ENCODE data around the gene EPHA1.

Gene EPHA1

DNA sequence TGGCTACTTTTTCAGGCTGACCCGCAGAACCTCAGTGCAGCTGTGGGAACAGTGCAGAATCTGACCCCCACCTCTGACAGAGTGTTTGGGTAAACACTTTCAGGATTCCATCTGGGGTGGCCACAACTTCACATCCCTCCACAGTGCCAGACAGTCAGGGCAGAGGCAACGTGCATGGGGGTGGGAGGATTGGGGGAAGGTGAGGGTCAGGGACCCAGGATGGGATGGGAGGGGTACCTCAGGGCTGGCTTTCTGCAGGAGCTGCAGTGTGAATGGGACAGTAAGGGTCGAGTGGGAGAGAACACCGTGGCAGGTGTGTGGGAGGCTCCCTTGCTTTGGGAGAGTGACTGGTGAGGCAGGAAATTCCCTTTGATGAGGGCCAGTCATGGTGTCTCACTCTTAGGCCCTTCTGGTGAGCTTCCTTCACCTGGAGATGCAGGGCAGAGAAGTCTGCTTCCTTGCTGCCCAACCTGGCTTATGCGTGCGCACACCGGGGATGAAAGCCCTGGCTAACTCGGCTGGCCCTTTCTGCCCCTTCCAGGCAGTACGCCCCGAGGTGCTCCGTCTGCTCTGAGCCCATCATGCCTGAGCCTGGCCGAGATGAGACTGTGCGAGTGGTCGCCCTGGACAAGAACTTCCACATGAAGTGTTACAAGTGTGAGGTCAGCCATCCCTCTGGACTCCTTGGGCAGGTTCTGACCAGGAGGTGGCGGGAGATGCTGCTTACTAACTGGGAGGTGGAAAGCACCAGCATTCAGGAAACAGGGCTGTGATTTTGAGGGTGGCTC lies 19.1 kb downstream of the EPHA1 start:
- DNase-seq (ENCODE audit: low read depth in 3 of 3) = no peak

DNA sequence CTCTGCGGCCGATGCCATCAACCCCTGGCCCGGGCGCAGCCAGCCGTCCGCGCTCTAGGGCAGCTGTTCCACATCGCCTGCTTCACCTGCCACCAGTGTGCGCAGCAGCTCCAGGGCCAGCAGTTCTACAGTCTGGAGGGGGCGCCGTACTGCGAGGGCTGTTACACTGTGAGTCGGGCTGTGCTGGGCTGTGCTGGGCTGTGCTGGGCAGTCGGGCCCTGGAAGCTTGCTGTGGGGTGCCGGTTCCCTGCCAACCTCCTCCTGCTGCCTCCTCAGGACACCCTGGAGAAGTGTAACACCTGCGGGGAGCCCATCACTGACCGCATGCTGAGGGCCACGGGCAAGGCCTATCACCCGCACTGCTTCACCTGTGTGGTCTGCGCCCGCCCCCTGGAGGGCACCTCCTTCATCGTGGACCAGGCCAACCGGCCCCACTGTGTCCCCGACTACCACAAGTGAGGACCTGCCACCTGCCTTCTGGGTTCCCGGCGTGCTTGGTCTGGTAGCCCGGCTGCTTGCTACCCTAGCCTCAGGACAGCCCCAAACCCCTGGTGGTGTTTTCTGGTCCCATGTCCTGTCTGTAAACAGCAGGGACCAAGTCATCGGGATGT lies 20.1 kb downstream of the EPHA1 start:
- no peak for DNase-seq (ENCODE audit: low read depth in 3 of 3)

DNA sequence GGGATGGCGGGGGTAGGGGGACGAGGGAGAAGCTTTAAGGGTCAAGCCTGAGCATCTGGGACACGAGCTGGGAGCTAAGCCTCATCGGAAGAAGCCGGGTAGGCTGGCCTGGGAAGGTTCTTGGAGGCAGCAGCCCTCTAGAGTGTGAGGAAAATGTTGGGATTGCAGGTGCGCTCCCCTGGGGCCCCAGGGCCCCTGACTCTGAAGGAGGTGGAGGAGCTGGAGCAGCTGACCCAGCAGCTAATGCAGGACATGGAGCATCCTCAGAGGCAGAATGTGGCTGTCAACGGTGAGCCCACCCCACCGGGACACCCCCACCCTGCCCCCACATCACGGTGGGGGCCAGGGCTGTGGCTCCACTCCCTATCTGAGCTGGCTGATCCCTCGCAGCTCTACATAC lies 20.6 kb downstream of the EPHA1 start:
- DNase-seq (ENCODE audit: low read depth in 3 of 3) = no peak

DNA sequence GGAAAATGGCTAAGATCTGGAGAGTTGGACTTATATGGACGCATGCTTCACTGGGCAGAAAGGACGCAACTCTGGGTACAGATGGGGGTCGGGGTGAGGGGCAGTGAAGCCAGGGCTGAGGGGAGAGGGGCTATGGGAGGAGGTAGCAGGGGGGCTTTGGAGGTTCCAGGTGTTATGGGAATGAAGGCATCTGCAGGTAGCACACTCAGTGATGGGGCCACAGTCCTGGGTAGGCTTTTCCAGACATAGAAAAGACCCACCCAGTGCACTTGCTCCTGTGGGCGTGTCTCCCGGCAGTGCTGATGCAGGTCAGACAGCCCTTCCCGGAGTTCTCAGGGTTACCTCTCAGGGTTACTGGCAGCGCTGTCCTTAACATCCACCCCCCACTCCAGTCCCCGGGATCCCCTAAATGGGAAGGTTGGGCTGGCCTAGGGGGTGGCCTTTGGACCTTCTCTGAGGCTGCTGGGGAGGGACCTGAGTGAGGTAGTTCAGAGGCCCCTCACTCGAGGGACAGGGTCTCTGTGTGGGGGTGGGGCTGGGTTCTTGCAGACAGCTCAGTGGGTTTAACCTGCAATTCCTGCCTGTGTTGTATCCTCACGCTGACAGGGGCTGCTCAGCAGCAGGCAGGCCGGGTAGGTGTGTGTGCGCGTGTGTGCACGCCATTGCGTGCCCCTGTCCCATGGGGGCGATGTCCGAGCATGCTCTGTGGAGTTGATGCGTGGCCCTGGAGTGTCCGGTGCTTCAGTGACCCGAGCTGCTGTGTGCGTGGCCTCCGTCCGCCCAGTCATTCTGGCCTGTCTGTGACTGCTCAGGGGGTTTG lies 21.3 kb downstream of the EPHA1 start:
- no peak for DNase-seq (ENCODE audit: low read depth in 3 of 3)

DNA sequence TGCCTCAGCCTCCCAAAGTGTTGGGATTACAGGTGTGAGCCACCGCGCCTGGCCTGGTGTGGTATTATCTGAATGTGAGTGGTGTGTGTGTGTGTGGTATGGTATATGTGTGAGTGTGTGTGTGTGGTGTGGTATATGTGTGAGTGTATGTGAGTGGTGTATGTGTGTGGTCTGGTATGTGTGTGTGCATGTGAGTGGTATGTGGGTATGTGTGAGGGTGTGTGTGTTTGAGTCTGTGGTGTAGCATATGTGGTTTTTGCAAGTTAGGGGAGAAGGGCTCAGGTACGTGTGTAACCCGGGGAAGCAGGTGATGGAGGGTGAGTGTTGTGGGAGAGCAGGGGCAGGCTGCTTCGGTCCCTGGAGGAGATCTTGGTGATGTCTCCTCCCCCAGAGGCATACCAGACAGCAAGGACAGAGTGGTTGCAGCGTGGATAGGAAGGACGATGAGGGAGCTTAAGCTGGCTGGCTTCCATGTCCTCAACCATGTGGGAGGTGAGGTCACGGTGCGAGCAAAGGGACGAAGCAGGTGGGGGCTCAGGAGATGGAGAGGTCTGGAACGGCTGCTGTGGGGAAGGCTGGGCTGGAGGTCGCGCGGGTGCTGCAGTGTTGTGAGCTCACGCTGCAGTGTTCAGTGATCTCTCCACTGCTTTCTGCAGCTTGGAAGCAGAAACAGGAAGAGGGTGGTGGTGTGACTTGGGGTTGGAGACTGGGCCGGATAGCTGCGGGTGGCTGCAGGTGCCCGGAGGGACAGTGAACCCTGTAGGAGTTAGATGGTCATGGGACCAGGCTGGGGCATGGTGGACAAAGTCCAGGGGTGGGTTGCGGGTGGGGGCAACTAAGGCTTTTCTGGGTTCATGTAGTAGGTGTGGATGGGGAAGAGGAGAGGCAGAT lies 22.5 kb downstream of the EPHA1 start:
- no peak for DNase-seq (ENCODE audit: low read depth in 3 of 3)

- no peak for DNase-seq (ENCODE audit: low read depth in 3 of 3)
Measured at GRCh38 chr7:143384661-143385631, 23.7 kb downstream of the EPHA1 start.

GRCh38 chr7:143384148-143384547 lies 24.5 kb downstream of the EPHA1 start:
- DNase-seq (ENCODE audit: low read depth in 3 of 3) = no peak

DNA sequence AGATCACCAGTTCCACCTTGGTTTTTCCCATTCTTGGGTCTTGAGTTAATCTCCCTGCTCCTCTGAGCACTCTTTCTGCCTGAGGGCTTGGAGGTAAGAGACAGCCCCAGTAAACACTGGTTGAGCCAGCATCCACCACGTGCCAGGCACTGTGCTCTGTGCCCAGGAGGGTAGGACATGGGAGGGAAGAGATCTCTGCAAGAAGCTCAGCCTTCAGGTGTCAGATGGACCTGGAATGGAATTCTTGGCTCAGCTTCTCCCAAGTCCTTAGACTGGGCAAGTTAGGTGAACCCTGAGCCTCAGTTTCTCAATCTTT lies 25.1 kb downstream of the EPHA1 start:
- DNase-seq (ENCODE audit: low read depth in 3 of 3) = no peak

DNA sequence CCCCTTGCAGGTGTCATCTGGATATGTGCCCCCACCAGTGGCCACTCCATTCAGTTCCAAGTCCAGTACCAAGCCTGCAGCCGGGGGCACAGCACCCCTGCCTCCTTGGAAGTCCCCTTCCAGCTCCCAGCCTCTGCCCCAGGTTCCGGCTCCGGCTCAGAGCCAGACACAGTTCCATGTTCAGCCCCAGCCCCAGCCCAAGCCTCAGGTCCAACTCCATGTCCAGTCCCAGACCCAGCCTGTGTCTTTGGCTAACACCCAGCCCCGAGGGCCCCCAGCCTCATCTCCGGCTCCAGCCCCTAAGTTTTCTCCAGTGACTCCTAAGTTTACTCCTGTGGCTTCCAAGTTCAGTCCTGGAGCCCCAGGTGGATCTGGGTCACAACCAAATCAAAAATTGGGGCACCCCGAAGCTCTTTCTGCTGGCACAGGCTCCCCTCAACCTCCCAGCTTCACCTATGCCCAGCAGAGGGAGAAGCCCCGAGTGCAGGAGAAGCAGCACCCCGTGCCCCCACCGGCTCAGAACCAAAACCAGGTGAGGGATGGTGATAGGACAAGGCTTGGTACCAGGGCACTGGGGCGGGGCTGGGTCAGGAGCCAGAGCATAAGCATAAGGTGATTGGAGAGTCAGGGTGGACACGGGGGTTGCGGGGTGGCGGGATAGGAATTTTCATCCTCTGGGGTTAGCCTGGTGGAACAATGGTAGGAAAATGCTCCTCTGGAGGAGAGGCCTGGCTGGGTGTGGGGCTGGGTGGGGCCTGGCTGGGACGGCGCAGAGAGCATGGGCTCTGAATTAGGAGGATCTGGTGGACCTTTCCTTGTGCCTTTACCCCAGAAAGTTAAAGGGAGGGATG lies 25.6 kb downstream of the EPHA1 start:
- no peak for DNase-seq (ENCODE audit: low read depth in 3 of 3)

DNA sequence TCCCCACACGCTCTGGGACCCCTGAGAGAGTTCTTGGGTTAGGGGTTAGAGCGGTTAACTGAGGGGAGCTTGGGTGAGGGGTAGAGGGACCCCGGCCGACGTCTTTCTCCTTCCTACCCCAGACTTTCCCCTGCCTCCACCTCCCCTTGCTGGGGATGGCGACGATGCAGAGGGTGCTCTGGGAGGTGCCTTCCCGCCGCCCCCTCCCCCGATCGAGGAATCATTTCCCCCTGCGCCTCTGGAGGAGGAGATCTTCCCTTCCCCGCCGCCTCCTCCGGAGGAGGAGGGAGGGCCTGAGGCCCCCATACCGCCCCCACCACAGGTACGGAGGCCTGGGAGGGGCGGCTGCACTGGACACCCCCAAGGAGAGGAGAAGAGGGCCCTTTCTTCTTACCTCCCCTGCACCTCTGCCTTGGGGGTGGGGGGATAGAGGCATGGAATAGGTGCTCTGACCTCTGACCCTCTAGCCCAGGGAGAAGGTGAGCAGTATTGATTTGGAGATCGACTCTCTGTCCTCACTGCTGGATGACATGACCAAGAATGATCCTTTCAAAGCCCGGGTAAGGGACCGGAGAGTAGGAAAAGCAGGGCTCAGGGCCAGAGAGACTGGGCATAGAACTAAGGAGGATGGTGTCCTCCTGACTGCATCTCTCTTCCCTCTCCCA lies 26.4 kb downstream of the EPHA1 start:
- no peak for DNase-seq (ENCODE audit: low read depth in 3 of 3)

DNA sequence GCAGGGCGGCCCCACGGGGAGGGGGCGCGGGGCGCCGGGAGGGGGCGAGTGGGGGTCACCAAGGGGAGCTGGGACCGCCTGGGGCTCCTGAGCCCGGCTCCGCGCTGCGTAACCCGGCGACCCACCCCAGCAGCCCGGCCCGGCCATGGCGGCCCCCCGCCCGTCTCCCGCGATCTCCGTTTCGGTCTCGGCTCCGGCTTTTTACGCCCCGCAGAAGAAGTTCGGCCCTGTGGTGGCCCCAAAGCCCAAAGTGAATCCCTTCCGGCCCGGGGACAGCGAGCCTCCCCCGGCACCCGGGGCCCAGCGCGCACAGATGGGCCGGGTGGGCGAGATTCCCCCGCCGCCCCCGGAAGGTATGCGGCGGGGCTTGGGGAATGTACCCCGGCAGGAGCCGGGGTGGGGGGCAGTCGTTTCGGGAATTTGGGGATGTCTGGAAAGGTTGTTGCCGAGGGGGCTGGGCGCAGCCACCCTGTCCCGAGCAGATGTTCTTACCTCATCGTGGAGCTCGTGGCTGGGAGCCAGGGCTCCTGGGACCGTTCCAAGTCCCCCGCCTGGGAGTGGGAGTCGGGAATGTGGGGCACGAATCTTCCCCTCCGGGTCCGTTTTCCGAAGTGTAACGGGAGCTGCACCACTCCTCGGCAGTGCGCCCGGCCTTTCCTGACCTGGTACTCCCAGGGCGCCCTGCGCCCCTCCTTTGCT lies 27.1 kb downstream of the EPHA1 start:
- DNase-seq (ENCODE audit: low read depth in 3 of 3) = no peak

DNA sequence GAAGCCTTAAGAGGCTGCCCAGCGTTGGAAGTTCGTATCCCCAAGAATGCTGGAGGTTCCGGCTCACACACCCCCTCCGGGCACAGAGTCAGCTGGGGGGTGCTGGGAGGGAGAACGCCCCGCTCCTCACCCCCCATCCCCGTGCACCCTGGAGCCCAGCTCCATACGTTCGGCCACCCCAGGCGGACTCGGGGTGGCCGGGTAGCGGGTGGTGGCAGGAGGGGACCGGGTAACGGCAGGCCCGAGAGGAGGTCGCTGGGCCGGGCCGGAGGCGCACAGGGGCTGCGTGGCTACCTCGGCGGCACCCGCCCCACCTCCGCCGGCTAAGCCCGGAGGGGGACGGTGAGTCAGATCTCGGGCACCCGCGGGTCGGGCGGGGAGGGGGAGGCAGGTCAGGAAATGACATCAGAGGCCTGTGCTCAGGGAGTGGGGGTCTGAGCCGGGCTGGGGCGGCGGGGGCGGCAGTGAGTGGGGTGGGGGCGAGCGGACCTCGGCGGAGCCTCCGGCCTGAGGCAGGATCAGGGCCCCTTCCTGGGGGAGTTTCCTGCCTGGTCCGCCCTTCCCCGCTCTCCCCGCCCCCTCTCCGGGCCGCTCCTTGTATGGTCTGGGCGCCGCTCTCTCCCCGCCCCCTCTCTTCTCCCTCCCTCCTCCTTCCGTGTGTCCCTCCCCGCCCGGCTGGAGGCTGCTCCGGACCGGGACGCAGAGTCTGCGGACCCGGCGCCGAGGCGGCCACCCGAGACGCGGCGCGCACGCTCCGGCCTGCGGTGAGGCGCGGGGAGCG lies 27.8 kb downstream of the EPHA1 start, which contains the start of gene ZYX:
ZYX (plus strand) TSS at position 700 of the 781 bp plus-strand sequence. CDS start 227 bp downstream, outside the sequence.
- DNase-seq (ENCODE audit: low read depth in 3 of 3) = peak; percentile 72 to 85 (median 76)

DNA sequence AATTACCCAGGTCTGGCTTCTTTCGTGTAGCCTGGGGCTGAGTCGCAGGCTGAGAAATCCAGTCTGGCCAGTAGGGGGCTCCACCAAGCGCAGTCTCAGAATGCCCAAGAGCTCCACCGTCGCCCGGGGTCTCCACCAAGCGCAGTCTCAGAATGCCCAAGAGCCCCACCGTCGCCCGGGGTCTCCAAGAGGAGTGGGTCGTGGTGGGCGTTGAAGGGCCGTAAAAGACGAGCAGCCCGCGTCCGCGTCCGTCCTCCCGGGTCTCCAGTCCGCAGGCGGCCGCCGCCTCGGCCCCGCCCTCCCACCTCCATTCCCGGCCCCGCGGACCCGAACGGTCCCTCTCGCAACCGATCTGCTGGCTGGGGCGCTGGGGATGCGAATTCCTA lies 28.4 kb downstream of the EPHA1 start:
- DNase-seq (ENCODE audit: low read depth in 3 of 3) = peak; percentile 67 to 87 (median 79)

DNA sequence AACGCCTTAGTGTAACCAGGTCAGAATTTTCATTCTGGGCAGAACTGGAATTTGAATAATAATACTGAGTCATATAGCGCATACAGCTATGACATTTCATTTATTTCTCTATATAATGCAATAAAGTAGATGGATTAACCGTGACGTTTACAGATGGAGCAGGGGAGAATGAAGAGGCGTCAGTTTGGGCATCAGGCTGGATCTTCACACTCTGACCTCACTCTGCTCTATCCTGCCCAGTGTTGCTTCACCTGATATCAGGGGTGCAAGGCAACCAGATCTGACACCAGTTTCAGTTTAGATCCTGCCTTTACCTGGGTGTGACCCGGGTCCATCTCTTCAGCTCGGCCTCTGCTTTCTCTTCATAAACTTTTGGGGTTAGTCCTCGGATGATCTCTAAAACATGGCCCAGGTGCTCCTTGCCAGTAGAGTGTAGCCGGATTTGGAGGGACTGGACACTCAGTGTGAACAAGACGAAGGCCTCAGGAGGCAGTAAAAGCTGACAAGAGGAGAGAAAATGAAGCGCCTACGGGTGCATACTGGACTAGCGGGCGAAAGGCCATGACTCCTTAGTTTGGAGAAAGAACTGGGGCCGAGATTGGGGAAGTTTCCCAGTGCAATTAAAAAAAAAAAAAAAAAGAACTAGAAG lies 28.9 kb downstream of the EPHA1 start:
- no peak for DNase-seq (ENCODE audit: low read depth in 3 of 3)

GRCh38 chr7:143376396-143376795 lies 32.3 kb downstream of the EPHA1 start:
- DNase-seq (ENCODE audit: low read depth in 3 of 3) = no peak

- DNase-seq (ENCODE audit: low read depth in 3 of 3) = no peak
Measured at GRCh38 chr7:143375298-143376034, 33.2 kb downstream of the EPHA1 start.

Data from stimulated activated CD4-positive, alpha-beta T cell treated with anti-CD3 and anti-CD28 coated beads, TNF-alpha, amount 100 ng/mL, for 24 hours (primary cell).